IPS-18a (cell line): ENCODE data around the gene TRIM47.
A peak's percentile ranks its signal among the peaks of the same experiment; 100 is the strongest.

Source experiments
- H3K27ac ChIP-seq: one replicate; pipeline ENCODE4 v1.5.1; 2013; ENCODE audit warnings: low read length
- H3K27me3 ChIP-seq: one replicate; pipeline ENCODE4 v1.6.1; 2013; ENCODE audit warnings: mild to moderate bottlenecking, low read length; ENCODE audit not compliant: control insufficient read depth, insufficient read depth
- H3K36me3 ChIP-seq: one replicate; pipeline ENCODE4 v1.6.1; 2013; ENCODE audit warnings: low read depth, low read length; ENCODE audit not compliant: control insufficient read depth
- H3K4me1 ChIP-seq: one replicate; pipeline ENCODE4 v1.6.1; 2013; ENCODE audit warnings: low read depth, low read length; ENCODE audit not compliant: control insufficient read depth
- H3K4me3 ChIP-seq: one replicate; pipeline ENCODE4 v1.5.1; 2013; ENCODE audit warnings: low read length
- H3K9ac ChIP-seq: one replicate; pipeline ENCODE4 v1.6.1; 2013; ENCODE audit warnings: mild to moderate bottlenecking, low read length, moderate library complexity
- H3K9me3 ChIP-seq: one replicate; pipeline ENCODE4 v1.6.1; 2013; ENCODE audit warnings: low read depth, low read length; ENCODE audit not compliant: control insufficient read depth

Gene TRIM47

GRCh38 chr17:75878174-75878998, at the start of gene TRIM47:
TSS of gene TRIM47 (minus strand) at chr17:75878581. CDS start at chr17:75878548, 33 bp downstream.
- no peaks in the 10 kb centered on the region for H3K4me1 ChIP-seq
- H3K36me3 ChIP-seq = no peaks in the 10 kb centered on the region
- no peak within 1 kb of the TSS for H3K9ac ChIP-seq
- peak within 1 kb of the TSS; percentile 63 for H3K4me3 ChIP-seq
- H3K27me3 ChIP-seq = peaks cover 38% of the 10 kb centered on the region
- H3K27ac ChIP-seq = no peak within 1 kb of the TSS
- no peaks in the 10 kb centered on the region for H3K9me3 ChIP-seq

DNA sequence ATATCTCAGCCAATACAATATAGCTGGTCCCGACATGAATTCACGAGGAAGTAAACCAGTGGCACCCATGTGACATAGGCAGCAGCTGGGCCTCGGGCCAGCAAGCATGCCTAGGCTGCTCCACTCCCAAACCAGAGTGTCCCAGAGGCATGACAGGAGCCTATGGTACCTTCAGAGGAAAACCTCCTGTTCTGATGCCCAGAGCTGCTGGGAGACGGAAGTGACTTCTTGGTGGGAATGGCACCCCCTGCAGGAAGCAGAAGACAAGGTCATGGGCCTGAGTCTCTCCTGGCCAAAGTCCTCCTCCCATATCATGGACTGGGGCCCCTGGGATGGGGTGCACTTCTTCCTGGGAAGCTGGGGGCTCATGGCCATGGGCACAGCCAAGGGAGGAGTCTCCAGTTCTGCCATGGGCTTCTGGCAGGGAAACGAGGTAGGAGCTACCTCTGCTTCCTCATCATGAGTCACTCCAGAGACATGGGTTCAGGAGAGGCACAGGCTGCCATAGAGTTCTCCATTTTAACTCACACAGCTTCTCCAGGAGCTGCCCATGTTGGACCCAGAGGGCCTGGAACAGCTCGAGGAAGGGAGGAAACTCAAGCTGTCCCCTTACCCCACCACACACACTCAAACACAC, 49.0 kb upstream of the TRIM47 start:
- no peak overlapping the region for H3K27ac ChIP-seq
- no peaks in the 10 kb centered on the region for H3K4me1 ChIP-seq
- H3K9ac ChIP-seq = no peak overlapping the region
- H3K4me3 ChIP-seq = no peak overlapping the region
- H3K27me3 ChIP-seq = no peaks in the 10 kb centered on the region
- no peaks in the 10 kb centered on the region for H3K9me3 ChIP-seq
- peaks cover 5% of the 10 kb centered on the region for H3K36me3 ChIP-seq

- Histone ChIP-seq H3K27me3 (no peaks in the 10 kb centered on the region), H3K27ac (no peak overlapping the region), H3K4me3 (no peak overlapping the region), H3K9ac (no peak overlapping the region), H3K36me3 (peaks cover 5% of the 10 kb centered on the region), H3K9me3 (no peaks in the 10 kb centered on the region), H3K4me1 (no peaks in the 10 kb centered on the region)
Observed at GRCh38 chr17:75926456-75926855, 48.1 kb upstream of the TRIM47 start.

- peaks cover 5% of the 10 kb centered on the region for H3K36me3 ChIP-seq
- H3K27ac ChIP-seq = no peak overlapping the region
- H3K9ac ChIP-seq = no peak overlapping the region
- no peaks in the 10 kb centered on the region for H3K9me3 ChIP-seq
- no peak overlapping the region for H3K4me3 ChIP-seq
- H3K27me3 ChIP-seq = no peaks in the 10 kb centered on the region
- no peaks in the 10 kb centered on the region for H3K4me1 ChIP-seq
Observed at GRCh38 chr17:75925912-75926311, 47.5 kb upstream of the TRIM47 start.

DNA sequence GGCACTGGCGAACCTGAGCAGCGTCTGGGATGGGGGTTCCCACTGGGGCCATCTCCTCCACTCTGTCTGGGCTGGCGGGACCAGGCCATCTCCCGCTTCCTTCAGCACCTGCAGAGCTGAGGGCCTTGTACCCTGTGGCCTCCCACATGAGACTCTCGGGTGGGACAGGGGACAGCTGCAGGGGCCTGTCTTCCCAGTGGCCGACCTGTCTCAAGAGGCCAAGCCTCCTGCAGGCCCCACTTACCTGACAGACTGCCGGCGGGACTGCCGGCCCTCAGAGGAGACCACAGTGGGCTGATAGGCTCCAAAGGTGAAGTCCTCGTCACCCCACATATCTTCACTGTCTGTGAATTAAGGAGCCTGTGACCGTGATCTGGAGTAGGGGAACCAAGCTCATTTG, 46.7 kb upstream of the TRIM47 start:
- H3K4me3 ChIP-seq = no peak overlapping the region
- H3K9ac ChIP-seq = no peak overlapping the region
- H3K36me3 ChIP-seq = peaks cover 5% of the 10 kb centered on the region
- no peaks in the 10 kb centered on the region for H3K4me1 ChIP-seq
- H3K27me3 ChIP-seq = no peaks in the 10 kb centered on the region
- H3K27ac ChIP-seq = no peak overlapping the region
- H3K9me3 ChIP-seq = no peaks in the 10 kb centered on the region

DNA sequence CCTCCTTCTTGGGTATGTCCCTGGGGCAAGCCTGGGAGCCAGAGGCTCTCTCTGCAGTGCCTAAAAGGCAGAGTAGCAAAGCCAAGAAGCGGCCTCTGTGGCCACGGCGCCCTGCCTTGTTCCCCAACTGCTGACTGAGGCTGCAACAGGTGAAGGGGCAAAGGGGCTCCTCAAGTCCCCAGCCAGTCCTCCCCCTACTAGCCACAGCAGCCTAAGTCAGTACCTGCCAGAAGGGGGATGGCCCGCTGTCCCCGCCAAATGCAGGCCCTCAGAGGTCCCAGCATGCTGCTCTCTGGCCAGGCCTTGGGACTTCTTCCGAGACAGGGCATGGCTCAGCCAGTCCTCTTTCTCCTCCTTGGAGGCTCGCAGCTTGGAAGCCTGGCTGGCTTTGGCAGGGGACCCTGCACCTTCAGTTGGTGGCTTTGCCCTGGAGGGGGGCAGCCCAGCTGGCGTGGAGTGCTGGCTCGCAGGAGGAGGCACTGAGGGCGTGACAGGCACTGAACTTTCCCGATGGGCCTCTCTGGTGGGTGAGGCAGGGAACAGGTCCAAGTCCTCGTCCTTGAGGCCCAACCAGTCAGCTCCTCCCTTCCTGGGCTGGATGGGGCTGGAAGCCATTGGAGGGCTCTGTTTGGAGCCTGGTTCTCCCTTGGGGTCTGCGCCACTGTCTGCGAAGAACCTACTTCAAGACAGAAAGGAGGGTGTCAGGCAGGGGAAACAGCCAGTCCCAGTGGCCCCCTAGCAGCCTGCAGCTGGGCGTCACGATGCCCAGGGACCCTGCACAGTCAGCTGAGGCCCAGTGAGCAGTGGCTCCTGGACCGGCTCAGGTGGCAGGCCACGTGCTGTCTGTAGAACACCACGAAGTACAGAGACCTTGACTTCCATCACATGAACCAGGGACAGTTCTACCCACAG, 44.8 kb upstream of the TRIM47 start:
- Histone ChIP-seq H3K4me3 (no peak overlapping the region), H3K27ac (no peak overlapping the region), H3K36me3 (peaks cover 5% of the 10 kb centered on the region), H3K4me1 (no peaks in the 10 kb centered on the region), H3K27me3 (no peaks in the 10 kb centered on the region), H3K9ac (no peak overlapping the region), H3K9me3 (no peaks in the 10 kb centered on the region)

DNA sequence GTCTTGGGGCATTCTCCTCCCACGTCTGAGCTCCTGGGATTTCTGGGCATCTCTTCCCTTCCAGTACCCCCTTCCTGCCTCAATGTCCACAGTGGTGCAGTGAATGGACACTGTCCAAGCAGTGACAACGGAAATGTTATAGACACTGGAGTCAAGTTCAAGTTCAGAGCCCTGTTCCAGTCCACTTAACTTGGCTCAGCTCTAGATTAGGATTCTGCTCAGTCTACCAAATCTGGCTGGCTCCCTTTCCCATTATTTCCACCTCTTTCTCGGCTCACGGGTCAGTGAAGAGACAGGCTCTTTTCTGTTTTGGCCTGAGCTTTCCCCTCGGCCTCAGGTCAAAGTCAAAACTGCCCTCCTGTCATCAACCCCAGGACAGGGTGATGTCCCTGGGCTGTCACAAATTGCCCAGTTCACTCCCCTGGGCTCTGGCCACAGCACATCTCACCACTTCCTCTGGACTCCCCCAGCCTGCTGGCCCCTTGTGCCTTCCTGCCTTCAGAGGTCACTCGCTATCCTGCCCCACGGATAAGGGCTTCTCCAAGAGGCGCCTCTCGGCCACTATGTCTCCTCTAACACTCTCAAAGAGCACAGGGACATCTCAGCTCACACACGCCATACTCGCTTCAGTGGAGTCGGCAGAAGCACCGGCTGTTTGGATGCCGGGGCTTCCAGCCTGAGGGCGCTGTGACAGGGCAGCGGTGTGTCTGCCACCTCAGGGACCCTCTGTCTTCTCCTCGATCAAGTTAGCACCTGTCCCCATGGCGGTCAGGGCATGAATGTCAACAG, 44.0 kb upstream of the TRIM47 start:
- Histone ChIP-seq H3K36me3 (peaks cover 5% of the 10 kb centered on the region), H3K4me3 (no peak overlapping the region), H3K27ac (no peak overlapping the region), H3K27me3 (no peaks in the 10 kb centered on the region), H3K4me1 (no peaks in the 10 kb centered on the region), H3K9me3 (no peaks in the 10 kb centered on the region), H3K9ac (no peak overlapping the region)

- H3K27ac ChIP-seq = no peak overlapping the region
- peaks cover 5% of the 10 kb centered on the region for H3K36me3 ChIP-seq
- H3K4me3 ChIP-seq = no peak overlapping the region
- H3K9ac ChIP-seq = no peak overlapping the region
- no peaks in the 10 kb centered on the region for H3K9me3 ChIP-seq
- H3K27me3 ChIP-seq = no peaks in the 10 kb centered on the region
- no peaks in the 10 kb centered on the region for H3K4me1 ChIP-seq
Observed at GRCh38 chr17:75921596-75921995, 43.2 kb upstream of the TRIM47 start.

GRCh38 chr17:75920045-75920560, 41.7 kb upstream of the TRIM47 start:
- no peak overlapping the region for H3K9ac ChIP-seq
- H3K27ac ChIP-seq = no peak overlapping the region
- H3K27me3 ChIP-seq = no peaks in the 10 kb centered on the region
- H3K9me3 ChIP-seq = no peaks in the 10 kb centered on the region
- no peak overlapping the region for H3K4me3 ChIP-seq
- no peaks in the 10 kb centered on the region for H3K4me1 ChIP-seq
- H3K36me3 ChIP-seq = no peaks in the 10 kb centered on the region

DNA sequence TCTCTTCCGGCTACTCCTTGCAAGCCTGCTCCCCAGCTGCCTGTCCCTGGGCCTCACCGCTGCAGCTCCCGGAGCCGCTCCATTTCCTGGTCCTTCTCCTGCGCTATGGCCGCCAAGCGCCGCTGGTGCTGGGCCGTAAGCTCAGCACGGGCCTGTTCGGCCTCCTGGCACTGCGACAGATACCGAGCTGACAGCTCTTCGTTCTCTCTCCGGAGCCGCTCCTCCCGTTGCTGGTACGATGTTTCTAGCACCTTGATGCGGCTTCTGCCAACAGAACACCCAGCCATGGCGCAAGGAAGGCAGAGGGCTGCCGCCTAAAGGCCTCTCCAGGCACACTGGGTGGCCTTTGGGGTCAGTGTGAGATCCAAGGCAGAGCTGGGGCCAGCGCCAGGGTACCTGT, 41.2 kb upstream of the TRIM47 start:
- Histone ChIP-seq H3K27ac (no peak overlapping the region), H3K27me3 (no peaks in the 10 kb centered on the region), H3K36me3 (no peaks in the 10 kb centered on the region), H3K9me3 (no peaks in the 10 kb centered on the region), H3K9ac (no peak overlapping the region), H3K4me1 (no peaks in the 10 kb centered on the region), H3K4me3 (no peak overlapping the region)
